CD4-positive, alpha-beta T cell (primary cell): ENCODE results near the gene SYTL4. TPM values are rescaled to one million over a fixed set of nuclear protein-coding genes. Genes with fewer than 3 reads are reported as not detected.

Experiments used
- ATAC-seq: fragments of 200-7000 bp; cut with Tn5 transposase; one replicate; pipeline ENCODE4 v1.10.0; 2022; ENCODE audit warnings: mild to moderate bottlenecking; ENCODE audit not compliant: poor library complexity
- CTCF ChIA-PET: fragments of 350-600 bp; sonication (Branson Sonifier 250); formaldehyde crosslinking; loops from one replicate; lab custom pipeline; 2021; ENCODE audit warnings: antibody characterized with exemption, inconsistent platforms; lab: Charles Lee
- POLR2A ChIA-PET: fragments of 350-600 bp; sonication (Branson Sonifier 250); formaldehyde crosslinking; loops from one replicate; lab custom pipeline; 2021; ENCODE audit warnings: antibody characterized with exemption, inconsistent platforms; lab: Charles Lee
- DNase-seq, 14 experiments: peaks; one replicate each; pipeline ENCODE4 v3.0.0-alpha.2; 2013 to 2020; ENCODE audit warnings: mixed read lengths in 2 of 14
- H3K27ac ChIP-seq, 2 donors: one replicate each; pipeline versions ENCODE4 v1.5.1 to v1.7.0; 2013; ENCODE audit warnings: low read length in 2 of 2, low read depth in 1 of 2, mild to moderate bottlenecking in 1 of 2
- H3K27me3 ChIP-seq, 2 experiments: 1 replicate in 1 of 2; 2 replicates in 1 of 2; pipeline versions ENCODE4 v1.6.1 to v1.7.0; 2013; ENCODE audit warnings: low read length in 2 of 2, control low read depth in 1 of 2, mild to moderate bottlenecking in 1 of 2, moderate library complexity in 1 of 2; ENCODE audit not compliant: insufficient read depth in 2 of 2, control insufficient read depth in 1 of 2
- H3K36me3 ChIP-seq: one replicate; pipeline ENCODE4 v1.6.1; 2013; ENCODE audit warnings: low read length, control low read depth; ENCODE audit not compliant: insufficient read depth
- H3K4me1 ChIP-seq: one replicate; pipeline ENCODE4 v1.6.1; 2013; ENCODE audit warnings: low read length, control low read depth; ENCODE audit not compliant: insufficient read depth
- H3K4me3 ChIP-seq: one replicate; pipeline ENCODE4 v1.5.1; 2013; ENCODE audit warnings: mild to moderate bottlenecking, low read length, moderate library complexity
- H3K9me3 ChIP-seq, 2 experiments: 1 replicate in 1 of 2; 2 replicates in 1 of 2; pipeline versions ENCODE4 v1.6.1 to v1.7.0; 2013; ENCODE audit warnings: low read length in 2 of 2, mild to moderate bottlenecking in 2 of 2, control low read depth in 1 of 2, moderate library complexity in 1 of 2; ENCODE audit not compliant: control insufficient read depth in 1 of 2, insufficient read depth in 1 of 2
- H3K27ac Mint-ChIP-seq: one replicate; pipeline ENCODE4 v1.8.0; 2020; ENCODE audit warnings: mixed read lengths
- H3K27me3 Mint-ChIP-seq: one replicate; pipeline ENCODE4 v1.8.0; 2021; ENCODE audit warnings: mixed read lengths
- H3K36me3 Mint-ChIP-seq: one replicate; pipeline ENCODE4 v1.8.0; 2021; ENCODE audit warnings: low read depth, mixed read lengths
- H3K4me1 Mint-ChIP-seq: one replicate; pipeline ENCODE4 v1.8.0; 2021; ENCODE audit warnings: low read depth, mixed read lengths
- H3K4me3 Mint-ChIP-seq: one replicate; pipeline ENCODE4 v1.8.0; 2020; ENCODE audit warnings: mild to moderate bottlenecking, mixed read lengths
- H3K9me3 Mint-ChIP-seq: one replicate; pipeline ENCODE4 v1.8.0; 2020; ENCODE audit warnings: mixed read lengths
- intact Hi-C, 2 experiments: fragments of 100-400 bp; cut with DNase I in 1 of 2; cut with micrococcal nuclease in 1 of 2; formaldehyde crosslinking; loops; one replicate each; pipeline versions ENCODE4 v1.15.1 to v1.9.0; 2023 to 2025; cut with DNase I, micrococcal nuclease
- total RNA-seq, 174 experiments: library from RNA in 2 of 174; stranded (reverse) in 2 of 174; gene quantifications; one replicate each; pipeline ENCODE4 v1.2.3 and lab custom pipeline; 2021 to 2026
- TF ChIP-seq, protein P1 (sequence below): fragments of 200-600 bp; IDR thresholded peaks from one replicate; pipeline ENCODE4 v1.8.0; 2022; ENCODE audit warnings: antibody characterized with exemption, mild to moderate bottlenecking

The SYTL4 gene
- total RNA-seq, 2 experiments from 2014 or later = not detected

DNA sequence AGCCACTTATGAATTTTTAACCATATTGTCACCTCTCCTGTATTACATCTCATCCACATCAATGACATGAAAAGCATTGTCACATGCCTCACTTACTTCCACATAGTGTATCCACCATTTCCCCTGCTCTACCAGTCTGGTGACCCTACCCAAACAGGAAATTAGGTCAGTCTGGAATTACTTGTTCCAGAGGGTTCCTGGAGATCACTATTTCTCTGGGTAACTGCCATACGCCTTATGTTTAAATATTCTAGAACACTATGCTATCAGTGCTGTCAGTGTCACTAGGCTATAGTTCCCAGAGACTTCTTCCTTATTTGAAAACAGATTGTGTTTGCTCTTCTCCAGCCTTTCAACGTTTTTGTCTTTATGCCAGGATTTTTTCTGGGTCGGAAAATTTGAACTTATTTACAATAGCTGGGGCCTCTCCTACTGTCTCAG, 73.0 kb downstream of the SYTL4 start:
- no peaks in the 10 kb centered on the region for H3K36me3 Mint-ChIP-seq
- CTCF ChIA-PET = no interaction called here
- H3K9me3 ChIP-seq = no peaks in the 10 kb centered on the region

DNA sequence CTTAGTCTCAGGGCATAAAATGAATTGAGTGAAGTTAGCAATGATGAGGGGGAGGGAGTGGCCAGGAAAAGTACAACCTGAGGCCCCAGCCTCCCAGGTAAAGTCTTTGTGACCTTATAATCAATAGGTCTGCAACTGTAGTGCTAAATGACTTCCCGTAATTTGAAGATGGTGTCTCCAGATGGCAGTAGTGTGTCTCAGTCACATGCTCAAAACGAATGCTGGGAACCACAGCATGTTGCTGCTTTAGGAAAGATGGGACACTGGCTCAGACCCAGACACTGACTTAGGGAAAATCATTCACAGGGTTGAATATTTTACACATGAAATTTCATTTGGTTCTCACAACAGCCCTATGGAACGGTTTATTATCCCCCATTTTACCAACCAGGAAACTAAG, 77.7 kb downstream of the SYTL4 start:
- POLR2A ChIA-PET = no interaction called here
- Histone ChIP-seq H3K27ac (no peak overlapping the region), H3K27me3 (peaks cover 0 to 3% of the 10 kb centered on the region in 2 experiments), H3K9me3 (no peaks in the 10 kb centered on the region), H3K4me3 (no peak overlapping the region), H3K4me1 (no peaks in the 10 kb centered on the region), H3K36me3 (no peaks in the 10 kb centered on the region)
- CTCF ChIA-PET = no interaction called here
- H3K27me3 Mint-ChIP-seq = peaks cover 3% of the 10 kb centered on the region
- intact Hi-C loops = no loop called here
- no peak for ATAC-seq
- H3K4me1 Mint-ChIP-seq = no peaks in the 10 kb centered on the region
- H3K4me3 Mint-ChIP-seq = no peak overlapping the region
- H3K36me3 Mint-ChIP-seq = no peaks in the 10 kb centered on the region
- TF ChIP-seq, protein P1, sequence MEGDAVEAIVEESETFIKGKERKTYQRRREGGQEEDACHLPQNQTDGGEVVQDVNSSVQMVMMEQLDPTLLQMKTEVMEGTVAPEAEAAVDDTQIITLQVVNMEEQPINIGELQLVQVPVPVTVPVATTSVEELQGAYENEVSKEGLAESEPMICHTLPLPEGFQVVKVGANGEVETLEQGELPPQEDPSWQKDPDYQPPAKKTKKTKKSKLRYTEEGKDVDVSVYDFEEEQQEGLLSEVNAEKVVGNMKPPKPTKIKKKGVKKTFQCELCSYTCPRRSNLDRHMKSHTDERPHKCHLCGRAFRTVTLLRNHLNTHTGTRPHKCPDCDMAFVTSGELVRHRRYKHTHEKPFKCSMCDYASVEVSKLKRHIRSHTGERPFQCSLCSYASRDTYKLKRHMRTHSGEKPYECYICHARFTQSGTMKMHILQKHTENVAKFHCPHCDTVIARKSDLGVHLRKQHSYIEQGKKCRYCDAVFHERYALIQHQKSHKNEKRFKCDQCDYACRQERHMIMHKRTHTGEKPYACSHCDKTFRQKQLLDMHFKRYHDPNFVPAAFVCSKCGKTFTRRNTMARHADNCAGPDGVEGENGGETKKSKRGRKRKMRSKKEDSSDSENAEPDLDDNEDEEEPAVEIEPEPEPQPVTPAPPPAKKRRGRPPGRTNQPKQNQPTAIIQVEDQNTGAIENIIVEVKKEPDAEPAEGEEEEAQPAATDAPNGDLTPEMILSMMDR = no peak
- no peak overlapping the region for H3K27ac Mint-ChIP-seq
- DNase-seq = no peak
- no peaks in the 10 kb centered on the region for H3K9me3 Mint-ChIP-seq

More for the DNA sequence above, 73.0 kb downstream of the SYTL4 start:
- intact Hi-C loops = no loop called here
- no peak overlapping the region for H3K27ac Mint-ChIP-seq
- Histone ChIP-seq H3K36me3 (no peaks in the 10 kb centered on the region), H3K27me3 (peaks cover 0 to 3% of the 10 kb centered on the region in 2 experiments), H3K27ac (no peak overlapping the region), H3K4me1 (no peaks in the 10 kb centered on the region), H3K4me3 (no peak overlapping the region)
- peaks cover 14% of the 10 kb centered on the region for H3K27me3 Mint-ChIP-seq
- H3K4me1 Mint-ChIP-seq = no peaks in the 10 kb centered on the region
- no peak for DNase-seq
- no peaks in the 10 kb centered on the region for H3K9me3 Mint-ChIP-seq
- TF ChIP-seq, protein P1 = no peak
- no peak for ATAC-seq
- no peak overlapping the region for H3K4me3 Mint-ChIP-seq
- POLR2A ChIA-PET = no interaction called here

DNA sequence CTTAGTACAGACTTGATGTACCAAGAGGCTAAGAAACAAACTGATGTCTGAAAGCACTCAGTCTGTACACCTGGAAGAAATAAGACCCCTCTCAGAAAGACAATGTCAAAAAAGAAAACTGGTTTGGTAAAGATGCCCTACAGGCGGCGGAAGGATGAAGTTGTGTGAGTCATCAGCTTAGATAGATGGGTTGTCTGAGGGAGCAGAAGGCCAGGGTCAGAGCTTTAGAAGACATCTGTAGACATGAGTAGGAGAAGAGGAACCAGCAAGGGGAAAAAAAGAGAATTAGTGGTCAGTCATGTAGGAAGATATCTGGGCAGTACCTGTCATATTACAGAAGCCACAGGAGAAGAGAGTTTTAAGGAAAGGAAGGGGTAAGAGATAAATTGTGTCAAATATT, 79.7 kb downstream of the SYTL4 start:
- CTCF ChIA-PET = no interaction called here
- TF ChIP-seq, protein P1 = no peak
- Histone ChIP-seq H3K36me3 (no peaks in the 10 kb centered on the region), H3K27ac (no peak overlapping the region), H3K9me3 (no peaks in the 10 kb centered on the region), H3K4me3 (no peak overlapping the region), H3K27me3 (no peaks in the 10 kb centered on the region), H3K4me1 (no peaks in the 10 kb centered on the region)
- H3K4me3 Mint-ChIP-seq = no peak overlapping the region
- H3K4me1 Mint-ChIP-seq = no peaks in the 10 kb centered on the region
- no peaks in the 10 kb centered on the region for H3K27me3 Mint-ChIP-seq
- no peaks in the 10 kb centered on the region for H3K9me3 Mint-ChIP-seq
- POLR2A ChIA-PET = no interaction called here
- no peak for DNase-seq
- ATAC-seq = no peak
- H3K27ac Mint-ChIP-seq = no peak overlapping the region
- intact Hi-C loops = no loop called here
- H3K36me3 Mint-ChIP-seq = no peaks in the 10 kb centered on the region
